Glutamatergic neuron (in vitro differentiated cells): Measurements from ENCODE around the gene C9orf57. TPM values are rescaled to one million over a fixed set of nuclear protein-coding genes. Genes with fewer than 3 reads are reported as not detected.

Experiments
- DNase-seq: peaks from one replicate; pipeline ENCODE4 v3.0.0; 2022
- H3K27ac Mint-ChIP-seq: one replicate; pipeline ENCODE4 v1.8.0; 2020; ENCODE audit warnings: mild to moderate bottlenecking, mixed read lengths, inconsistent platforms; ENCODE audit not compliant: unreplicated experiment
- H3K27me3 Mint-ChIP-seq: one replicate; pipeline ENCODE4 v1.8.0; 2020; ENCODE audit warnings: mild to moderate bottlenecking, moderate library complexity, mixed read lengths, inconsistent platforms; ENCODE audit not compliant: unreplicated experiment
- H3K36me3 Mint-ChIP-seq: one replicate; pipeline ENCODE4 v1.8.0; 2020; ENCODE audit warnings: mild to moderate bottlenecking, mixed read lengths, inconsistent platforms; ENCODE audit not compliant: unreplicated experiment
- H3K4me1 Mint-ChIP-seq: one replicate; pipeline ENCODE4 v1.8.0; 2020; ENCODE audit warnings: mild to moderate bottlenecking, low read depth, mixed read lengths, inconsistent platforms; ENCODE audit not compliant: unreplicated experiment
- H3K4me3 Mint-ChIP-seq: one replicate; pipeline ENCODE4 v1.8.0; 2020; ENCODE audit warnings: mild to moderate bottlenecking, mixed read lengths, inconsistent platforms; ENCODE audit not compliant: unreplicated experiment
- H3K9me3 Mint-ChIP-seq: one replicate; pipeline ENCODE4 v1.8.0; 2020; ENCODE audit warnings: mild to moderate bottlenecking, moderate library complexity, mixed read lengths, inconsistent platforms; ENCODE audit not compliant: unreplicated experiment
- total RNA-seq: library from RNA; stranded (reverse); fragmentation: NEBNext Ultra II Directional; extraction: Animal tissue kit (Norgen Biotek cat#: 25700); gene quantifications from one replicate; pipeline ENCODE4 v1.2.1, GENCODE V29; 2021; ENCODE audit not compliant: unreplicated experiment
- TF ChIP-seq, protein P1 (sequence below): fragments of 200-600 bp; sonication (generic); IDR thresholded peaks from one replicate; pipeline ENCODE4 v1.5.0; 2021; ENCODE audit not compliant: partially characterized antibody, unreplicated experiment

C9orf57 gene
- total RNA-seq, 1 donor from 2014 or later, result not detected

GRCh38 chr9:72046630-72047456 is 13.6 kb downstream of the C9orf57 start:
- TF ChIP-seq, protein P1, sequence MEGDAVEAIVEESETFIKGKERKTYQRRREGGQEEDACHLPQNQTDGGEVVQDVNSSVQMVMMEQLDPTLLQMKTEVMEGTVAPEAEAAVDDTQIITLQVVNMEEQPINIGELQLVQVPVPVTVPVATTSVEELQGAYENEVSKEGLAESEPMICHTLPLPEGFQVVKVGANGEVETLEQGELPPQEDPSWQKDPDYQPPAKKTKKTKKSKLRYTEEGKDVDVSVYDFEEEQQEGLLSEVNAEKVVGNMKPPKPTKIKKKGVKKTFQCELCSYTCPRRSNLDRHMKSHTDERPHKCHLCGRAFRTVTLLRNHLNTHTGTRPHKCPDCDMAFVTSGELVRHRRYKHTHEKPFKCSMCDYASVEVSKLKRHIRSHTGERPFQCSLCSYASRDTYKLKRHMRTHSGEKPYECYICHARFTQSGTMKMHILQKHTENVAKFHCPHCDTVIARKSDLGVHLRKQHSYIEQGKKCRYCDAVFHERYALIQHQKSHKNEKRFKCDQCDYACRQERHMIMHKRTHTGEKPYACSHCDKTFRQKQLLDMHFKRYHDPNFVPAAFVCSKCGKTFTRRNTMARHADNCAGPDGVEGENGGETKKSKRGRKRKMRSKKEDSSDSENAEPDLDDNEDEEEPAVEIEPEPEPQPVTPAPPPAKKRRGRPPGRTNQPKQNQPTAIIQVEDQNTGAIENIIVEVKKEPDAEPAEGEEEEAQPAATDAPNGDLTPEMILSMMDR, result no peak
- Mint-ChIP-seq H3K4me3 (no peak overlapping the region), H3K36me3 (no peaks in the 10 kb centered on the region), H3K27ac (no peak overlapping the region), H3K9me3 (peaks cover 3% of the 10 kb centered on the region), H3K27me3 (peaks cover 2% of the 10 kb centered on the region), H3K4me1 (peaks cover 5% of the 10 kb centered on the region)
- DNase-seq, result no peak

- TF ChIP-seq, protein P1, result no peak
- H3K36me3 Mint-ChIP-seq, result no peaks in the 10 kb centered on the region
- H3K4me1 Mint-ChIP-seq, result peaks cover 7% of the 10 kb centered on the region
- H3K27ac Mint-ChIP-seq, result no peak overlapping the region
- peaks cover 3% of the 10 kb centered on the region for H3K9me3 Mint-ChIP-seq
- DNase-seq, result no peak
- H3K27me3 Mint-ChIP-seq, result peaks cover 2% of the 10 kb centered on the region
- H3K4me3 Mint-ChIP-seq, result no peak overlapping the region
Observed at GRCh38 chr9:72044095-72044494, 16.3 kb downstream of the C9orf57 start.

DNA sequence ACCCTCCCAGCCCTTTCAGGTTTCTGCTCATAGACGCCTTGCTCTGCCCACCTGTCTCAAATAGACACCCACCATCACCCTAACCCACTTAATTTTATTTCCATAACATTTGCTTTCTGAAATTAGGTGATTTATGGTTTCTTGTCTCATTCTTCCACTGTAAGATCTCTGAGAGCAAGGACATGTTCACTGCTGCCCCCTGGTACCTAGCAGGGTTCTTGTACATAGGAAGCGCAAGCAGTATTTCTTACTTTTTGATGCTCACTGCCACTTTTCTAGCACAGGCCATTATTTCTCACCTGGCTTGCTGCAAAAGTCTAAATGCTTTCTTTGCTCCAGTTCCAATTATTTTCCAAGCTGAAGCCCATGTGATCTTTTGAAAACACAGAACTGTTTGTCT is 16.8 kb downstream of the C9orf57 start:
- Mint-ChIP-seq H3K9me3 (no peaks in the 10 kb centered on the region), H3K27ac (no peak overlapping the region), H3K36me3 (no peaks in the 10 kb centered on the region)

GRCh38 chr9:72042928-72043327 is 17.5 kb downstream of the C9orf57 start:
- peaks cover 4% of the 10 kb centered on the region for H3K4me1 Mint-ChIP-seq
- H3K4me3 Mint-ChIP-seq, result no peak overlapping the region
- H3K9me3 Mint-ChIP-seq, result no peaks in the 10 kb centered on the region
- TF ChIP-seq, protein P1, result no peak
- no peaks in the 10 kb centered on the region for H3K36me3 Mint-ChIP-seq
- no peak overlapping the region for H3K27ac Mint-ChIP-seq
- DNase-seq, result no peak
- no peaks in the 10 kb centered on the region for H3K27me3 Mint-ChIP-seq

More for the DNA sequence above, 16.8 kb downstream of the C9orf57 start:
- Mint-ChIP-seq H3K27me3 (no peaks in the 10 kb centered on the region), H3K4me3 (no peak overlapping the region), H3K4me1 (peaks cover 6% of the 10 kb centered on the region)
- TF ChIP-seq, protein P1, result no peak
- DNase-seq, result no peak

GRCh38 chr9:72041775-72042194 is 18.6 kb downstream of the C9orf57 start:
- peaks cover 4% of the 10 kb centered on the region for H3K4me1 Mint-ChIP-seq
- H3K9me3 Mint-ChIP-seq, result no peaks in the 10 kb centered on the region
- TF ChIP-seq, protein P1, result no peak
- no peak overlapping the region for H3K4me3 Mint-ChIP-seq
- no peaks in the 10 kb centered on the region for H3K27me3 Mint-ChIP-seq
- no peak for DNase-seq
- H3K36me3 Mint-ChIP-seq, result no peaks in the 10 kb centered on the region
- no peak overlapping the region for H3K27ac Mint-ChIP-seq
